ENCODE measurements around the gene PACS1. TPM values are rescaled to one million over a fixed set of nuclear protein-coding genes. Genes with fewer than 3 reads are reported as not detected.
"Not testable (repeated sequence)": the region's sequence is repeated elsewhere in the genome, so short reads cannot be mapped to it uniquely, and the experiment has no call there.

PACS1 gene
- total RNA-seq, 2 experiments from 2014 or later = 179 to 183 TPM

- H3K4me1 Mint-ChIP-seq (ENCODE audit: low read depth) = peaks cover 5% of the 10 kb centered on the region
- Histone ChIP-seq H3K9me3 (ENCODE audit: control insufficient read depth in 1 of 2, insufficient read depth in 1 of 2, low read length in 2 of 2) (no peaks in the 10 kb centered on the region), H3K4me1 (ENCODE audit: insufficient read depth, low read length) (peaks cover 20% of the 10 kb centered on the region), H3K4me3 (ENCODE audit: low read length) (no peak overlapping the region), H3K27ac (ENCODE audit: low read depth in 1 of 2, low read length in 2 of 2) (no peak overlapping the region), H3K27me3 (ENCODE audit: control insufficient read depth in 1 of 2, insufficient read depth in 2 of 2, low read length in 2 of 2) (no peaks in the 10 kb centered on the region), H3K36me3 (ENCODE audit: insufficient read depth, low read length) (no peaks in the 10 kb centered on the region)
- no peaks in the 10 kb centered on the region for H3K36me3 Mint-ChIP-seq (ENCODE audit: low read depth)
- H3K27me3 Mint-ChIP-seq = peaks cover 7% of the 10 kb centered on the region
- no peaks in the 10 kb centered on the region for H3K9me3 Mint-ChIP-seq
- intact Hi-C loops (cut with DNase I, micrococcal nuclease) = loop anchor here in 1 of 2 experiments (1.0 kb wide), 1 partner anchor 33 kb away; no protein-coding TSS in a partner anchor
- TF ChIP-seq CTCF (IDR thresholded peaks at IDR 0.05) = peak; percentile 90
- H3K4me3 Mint-ChIP-seq = no peak overlapping the region
- DNase-seq (peak; percentile 50 to 86 (median 70)), ATAC-seq (ENCODE audit: poor library complexity) (peak; percentile 98)
- CTCF ChIA-PET = interaction anchor here (0.6 to 1.6 kb wide), 22 partner anchors 8 to 311 kb away, joined by 3 to 14 read pairs (median 4); partner anchors contain the start of genes BANF1, CCDC85B, CST6 and EIF1AD
- H3K27ac Mint-ChIP-seq = no peak overlapping the region
- POLR2A ChIA-PET = interaction anchor here (0.9 to 1.2 kb wide), 3 partner anchors 20 to 132 kb away, joined by 3 read pairs; partner anchors contain the start of genes BANF1, CCDC85B and SF3B2
Observed at GRCh38 chr11:66022401-66023185, 47.5 kb upstream of the PACS1 start.

GRCh38 chr11:66023186-66023440 is 47.0 kb upstream of the PACS1 start:
- H3K27me3 ChIP-seq (ENCODE audit: control insufficient read depth in 1 of 2, insufficient read depth in 2 of 2, low read length in 2 of 2); H3K4me3 Mint-ChIP-seq; H3K4me1 Mint-ChIP-seq (ENCODE audit: low read depth); DNase-seq; intact Hi-C loops (cut with DNase I, micrococcal nuclease); H3K9me3 Mint-ChIP-seq; H3K9me3 ChIP-seq (ENCODE audit: control insufficient read depth in 1 of 2, insufficient read depth in 1 of 2, low read length in 2 of 2); ATAC-seq (ENCODE audit: poor library complexity); H3K36me3 Mint-ChIP-seq (ENCODE audit: low read depth); H3K27ac Mint-ChIP-seq; H3K4me3 ChIP-seq (ENCODE audit: low read length); H3K27ac ChIP-seq (ENCODE audit: low read depth in 1 of 2, low read length in 2 of 2); H3K36me3 ChIP-seq (ENCODE audit: insufficient read depth, low read length); H3K27me3 Mint-ChIP-seq: not testable (repeated sequence)
- ChIA-PET POLR2A (interaction anchor here (1.2 kb wide), 1 partner anchor 20 kb away, joined by 3 read pairs; the partner anchor contains the start of gene BANF1), CTCF (interaction anchor here (1.2 to 1.5 kb wide), 6 partner anchors 21 to 138 kb away, joined by 3 to 14 read pairs (median 6); partner anchors contain the start of genes BANF1 and EIF1AD)
- H3K4me1 ChIP-seq (ENCODE audit: insufficient read depth, low read length) = peaks cover 20% of the 10 kb centered on the region

GRCh38 chr11:66026017-66026529 is 44.0 kb upstream of the PACS1 start, which contains the start of gene CATSPER1:
CATSPER1 (minus strand) TSS chr11:66026479; CDS start chr11:66026379, 100 bp downstream.
- H3K27ac Mint-ChIP-seq = no peak within 1 kb of the TSS
- Histone ChIP-seq H3K4me1 (ENCODE audit: insufficient read depth, low read length) (peaks cover 18% of the 10 kb centered on the region), H3K27ac (ENCODE audit: low read depth in 1 of 2, low read length in 2 of 2) (no peak within 1 kb of the TSS), H3K36me3 (ENCODE audit: insufficient read depth, low read length) (no peaks in the 10 kb centered on the region), H3K27me3 (ENCODE audit: control insufficient read depth in 1 of 2, insufficient read depth in 2 of 2, low read length in 2 of 2) (no peaks in the 10 kb centered on the region), H3K9me3 (ENCODE audit: control insufficient read depth in 1 of 2, insufficient read depth in 1 of 2, low read length in 2 of 2) (no peaks in the 10 kb centered on the region), H3K4me3 (ENCODE audit: low read length) (no peak within 1 kb of the TSS)
- no peak within 1 kb of the TSS for H3K4me3 Mint-ChIP-seq
- H3K27me3 Mint-ChIP-seq = peaks cover 7% of the 10 kb centered on the region
- ChIA-PET POLR2A (no interaction called here), CTCF (no interaction called here)
- no peak for TF ChIP-seq CTCF (IDR thresholded peaks at IDR 0.05)
- intact Hi-C loops (cut with DNase I, micrococcal nuclease) = no loop called here
- DNase-seq (no peak), ATAC-seq (ENCODE audit: poor library complexity) (no peak)
- H3K4me1 Mint-ChIP-seq (ENCODE audit: low read depth) = peaks cover 5% of the 10 kb centered on the region
- no peaks in the 10 kb centered on the region for H3K9me3 Mint-ChIP-seq
- H3K36me3 Mint-ChIP-seq (ENCODE audit: low read depth) = no peaks in the 10 kb centered on the region

Measured in CD4-positive, alpha-beta T cell (primary cell).